ENCODE data around the gene MMP11.

Gene MMP11

DNA sequence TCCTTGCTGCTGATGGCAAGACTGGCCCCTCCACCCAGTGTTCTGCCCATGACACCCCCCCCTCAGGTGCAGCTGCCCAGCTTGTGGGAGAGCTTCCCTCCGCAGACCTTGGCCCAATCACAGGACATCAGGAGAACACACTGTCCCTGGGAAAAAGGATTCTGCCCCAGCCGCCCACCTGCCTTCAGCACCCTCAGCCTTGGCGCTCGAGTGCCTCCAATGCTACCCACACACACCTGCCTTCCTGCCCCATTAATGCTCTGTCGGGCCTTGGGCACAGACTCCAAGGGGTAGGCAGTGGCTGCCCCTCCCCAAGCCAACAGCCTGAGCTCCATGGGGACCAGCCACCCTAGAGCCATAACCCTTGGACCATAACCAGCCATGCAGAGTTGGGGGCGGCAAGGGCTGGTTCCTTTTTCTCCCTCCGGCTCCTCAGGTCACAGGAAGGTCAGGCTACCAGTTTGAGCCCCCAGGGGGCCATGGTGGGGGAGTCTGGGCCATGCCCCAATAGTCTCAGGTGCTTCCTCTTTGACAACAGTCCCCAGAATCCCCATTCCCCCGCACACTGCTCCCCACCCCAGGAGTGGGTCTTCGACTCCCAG, 20.5 kb upstream of the MMP11 start:
- Histone ChIP-seq H3K4me1 (ENCODE audit: low read length) (peaks cover 46% of the 10 kb centered on the region), H3K9me3 (ENCODE audit: insufficient read depth, low read length) (no peaks in the 10 kb centered on the region), H2AFZ (ENCODE audit: low read depth, low read length) (peak overlapping the region; percentile 23; the same call in 1 of the 2 replicates), H3K4me2 (ENCODE audit: low read length) (peak overlapping the region; percentile 98), H4K20me1 (ENCODE audit: insufficient read depth, low read length) (no peaks in the 10 kb centered on the region), H3K9ac (ENCODE audit: low read length) (peak overlapping the region; percentile 87), H3K79me2 (ENCODE audit: low read length) (no peaks in the 10 kb centered on the region), H3K36me3 (replicated peaks; ENCODE audit: low read depth, low read length) (no peaks in the 10 kb centered on the region), H3K27ac (ENCODE audit: low read length) (peak overlapping the region; percentile 76), H3K4me3 (ENCODE audit: low read length) (peak overlapping the region; percentile 91), H3K27me3 (ENCODE audit: low read depth, low read length) (no peaks in the 10 kb centered on the region)
- TF ChIP-seq EZH2phosphoT487 (IDR thresholded peaks at IDR 0.05; ENCODE audit: low read depth) = no peak
- TF ChIP-seq, protein P1, sequence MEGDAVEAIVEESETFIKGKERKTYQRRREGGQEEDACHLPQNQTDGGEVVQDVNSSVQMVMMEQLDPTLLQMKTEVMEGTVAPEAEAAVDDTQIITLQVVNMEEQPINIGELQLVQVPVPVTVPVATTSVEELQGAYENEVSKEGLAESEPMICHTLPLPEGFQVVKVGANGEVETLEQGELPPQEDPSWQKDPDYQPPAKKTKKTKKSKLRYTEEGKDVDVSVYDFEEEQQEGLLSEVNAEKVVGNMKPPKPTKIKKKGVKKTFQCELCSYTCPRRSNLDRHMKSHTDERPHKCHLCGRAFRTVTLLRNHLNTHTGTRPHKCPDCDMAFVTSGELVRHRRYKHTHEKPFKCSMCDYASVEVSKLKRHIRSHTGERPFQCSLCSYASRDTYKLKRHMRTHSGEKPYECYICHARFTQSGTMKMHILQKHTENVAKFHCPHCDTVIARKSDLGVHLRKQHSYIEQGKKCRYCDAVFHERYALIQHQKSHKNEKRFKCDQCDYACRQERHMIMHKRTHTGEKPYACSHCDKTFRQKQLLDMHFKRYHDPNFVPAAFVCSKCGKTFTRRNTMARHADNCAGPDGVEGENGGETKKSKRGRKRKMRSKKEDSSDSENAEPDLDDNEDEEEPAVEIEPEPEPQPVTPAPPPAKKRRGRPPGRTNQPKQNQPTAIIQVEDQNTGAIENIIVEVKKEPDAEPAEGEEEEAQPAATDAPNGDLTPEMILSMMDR (IDR thresholded peaks at IDR 0.05; ENCODE audit: low read depth, low read length) = no peak

DNA sequence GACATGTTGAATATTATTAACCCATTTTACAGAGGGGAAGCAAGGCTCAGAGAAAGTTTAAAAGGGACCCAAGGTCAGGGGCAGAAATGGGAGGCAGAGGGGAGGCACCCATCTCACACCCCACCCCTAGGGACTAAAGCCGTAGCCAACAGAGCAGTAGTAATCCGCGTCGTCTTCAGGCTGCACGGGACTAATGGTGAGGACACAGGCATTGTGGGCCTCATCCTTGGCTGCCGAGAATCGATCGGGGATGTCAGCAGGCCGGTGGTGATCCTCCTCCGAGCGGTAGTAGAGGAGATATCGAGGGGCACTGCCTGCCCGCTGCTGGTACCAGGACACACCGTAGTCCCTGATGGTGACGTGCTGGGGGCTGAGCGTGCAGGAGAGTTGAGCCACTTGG, 19.9 kb upstream of the MMP11 start:
- Histone ChIP-seq H3K9me3 (ENCODE audit: insufficient read depth, low read length) (no peaks in the 10 kb centered on the region), H3K27me3 (ENCODE audit: low read depth, low read length) (no peaks in the 10 kb centered on the region), H3K9ac (ENCODE audit: low read length) (peak overlapping the region; percentile 87; the same call in 1 of the 2 replicates), H2AFZ (ENCODE audit: low read depth, low read length) (peak overlapping the region; percentile 23; the same call in 1 of the 2 replicates), H3K4me3 (ENCODE audit: low read length) (peak overlapping the region; percentile 91), H3K27ac (ENCODE audit: low read length) (peak overlapping the region; percentile 76), H3K79me2 (ENCODE audit: low read length) (no peaks in the 10 kb centered on the region), H4K20me1 (ENCODE audit: insufficient read depth, low read length) (no peaks in the 10 kb centered on the region), H3K4me2 (ENCODE audit: low read length) (peak overlapping the region; percentile 98), H3K4me1 (ENCODE audit: low read length) (peaks cover 42% of the 10 kb centered on the region), H3K36me3 (replicated peaks; ENCODE audit: low read depth, low read length) (no peaks in the 10 kb centered on the region)
- TF ChIP-seq, protein P1 (IDR thresholded peaks at IDR 0.05; ENCODE audit: low read depth, low read length) = no peak
- no peak for TF ChIP-seq EZH2phosphoT487 (IDR thresholded peaks at IDR 0.05; ENCODE audit: low read depth)

DNA sequence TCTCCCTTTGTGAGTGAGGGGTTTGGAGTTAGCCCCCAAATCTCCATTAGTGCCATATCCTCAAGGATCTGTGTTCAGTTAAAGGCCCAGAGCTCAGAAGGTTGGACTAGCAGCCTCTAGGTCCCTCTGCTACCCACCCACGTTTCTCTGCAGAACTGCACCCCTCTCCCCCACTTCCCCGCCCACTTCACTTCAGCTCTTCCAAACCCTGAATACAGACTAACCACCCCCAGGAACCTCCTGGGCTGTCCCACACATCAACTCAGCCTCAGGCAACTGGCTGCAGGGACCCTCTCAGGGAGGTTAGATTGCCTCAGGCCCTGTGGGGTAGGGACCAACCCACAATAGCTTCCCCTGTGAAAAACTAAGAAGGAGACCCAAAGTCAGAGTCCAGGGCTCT, 19.3 kb upstream of the MMP11 start:
- Histone ChIP-seq H3K36me3 (replicated peaks; ENCODE audit: low read depth, low read length) (no peaks in the 10 kb centered on the region), H3K9me3 (ENCODE audit: insufficient read depth, low read length) (no peaks in the 10 kb centered on the region), H3K4me1 (ENCODE audit: low read length) (peaks cover 37% of the 10 kb centered on the region), H3K9ac (ENCODE audit: low read length) (peak overlapping the region; percentile 87; the same call in 1 of the 2 replicates), H3K27ac (ENCODE audit: low read length) (0 out of 2 replicates have a peak overlapping the region, but pooled peaks have one; percentile 76), H3K4me3 (ENCODE audit: low read length) (peak overlapping the region; percentile 91; the same call in 1 of the 2 replicates), H4K20me1 (ENCODE audit: insufficient read depth, low read length) (no peaks in the 10 kb centered on the region), H2AFZ (ENCODE audit: low read depth, low read length) (no peak overlapping the region), H3K27me3 (ENCODE audit: low read depth, low read length) (no peaks in the 10 kb centered on the region), H3K79me2 (ENCODE audit: low read length) (no peaks in the 10 kb centered on the region), H3K4me2 (ENCODE audit: low read length) (peak overlapping the region; percentile 98)
- TF ChIP-seq, protein P1 (IDR thresholded peaks at IDR 0.05; ENCODE audit: low read depth, low read length) = no peak
- TF ChIP-seq EZH2phosphoT487 (IDR thresholded peaks at IDR 0.05; ENCODE audit: low read depth) = no peak

DNA sequence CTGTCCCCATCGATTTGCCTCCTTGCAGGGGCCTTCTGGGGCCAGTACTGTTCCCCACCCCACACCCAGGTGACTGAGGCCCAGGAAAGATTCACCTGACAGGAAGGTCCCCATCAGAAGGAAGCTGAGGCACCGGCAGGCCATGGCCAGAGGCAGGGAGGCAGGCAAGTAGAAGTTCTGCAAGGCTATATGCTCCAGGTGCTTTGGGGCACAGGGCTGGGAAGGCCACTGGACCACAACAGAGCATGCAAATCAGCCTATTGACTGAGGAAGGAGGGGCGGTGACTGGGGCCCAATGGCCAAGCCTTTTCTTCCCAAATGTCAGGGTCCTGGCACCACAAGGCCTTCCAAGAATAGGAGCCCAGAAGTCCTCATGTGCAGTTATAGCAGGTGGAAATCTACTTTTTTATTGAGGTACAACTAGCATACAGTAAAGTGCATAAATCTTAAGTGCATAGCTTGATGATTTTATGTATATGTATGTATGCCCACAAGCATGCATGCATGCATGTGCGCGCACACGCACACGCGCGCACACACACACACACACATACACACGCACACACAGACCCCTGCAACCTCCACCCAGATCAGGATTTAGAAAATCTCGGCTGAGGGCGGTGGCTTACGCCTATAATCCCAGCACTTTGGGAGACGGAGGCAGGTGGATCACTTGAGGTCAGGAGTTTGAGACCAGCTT, 18.3 kb upstream of the MMP11 start, which contains the start of gene VPREB3:
Gene VPREB3 (minus strand): TSS at position 206 of the 700 bp plus-strand sequence. CDS start 62 bp downstream, at position 144.
- Histone ChIP-seq H3K79me2 (ENCODE audit: low read length) (no peaks in the 10 kb centered on the region), H3K27ac (ENCODE audit: low read length) (0 out of 2 replicates have a peak within 1 kb of the TSS, but pooled peaks have one; percentile 76), H4K20me1 (ENCODE audit: insufficient read depth, low read length) (no peaks in the 10 kb centered on the region), H2AFZ (ENCODE audit: low read depth, low read length) (no peak within 1 kb of the TSS), H3K9me3 (ENCODE audit: insufficient read depth, low read length) (no peaks in the 10 kb centered on the region), H3K4me2 (ENCODE audit: low read length) (peak within 1 kb of the TSS; percentile 98), H3K9ac (ENCODE audit: low read length) (peak within 1 kb of the TSS; percentile 87; the same call in 1 of the 2 replicates), H3K36me3 (replicated peaks; ENCODE audit: low read depth, low read length) (no peaks in the 10 kb centered on the region), H3K27me3 (ENCODE audit: low read depth, low read length) (no peaks in the 10 kb centered on the region), H3K4me1 (ENCODE audit: low read length) (peaks cover 37% of the 10 kb centered on the region), H3K4me3 (ENCODE audit: low read length) (0 out of 2 replicates have a peak within 1 kb of the TSS, but pooled peaks have one; percentile 91)
- TF ChIP-seq, protein P1 (IDR thresholded peaks at IDR 0.05; ENCODE audit: low read depth, low read length) = no peak
- TF ChIP-seq EZH2phosphoT487 (IDR thresholded peaks at IDR 0.05; ENCODE audit: low read depth) = no peak
